Rectal smooth muscle tissue (tissue), 1 donor: ENCODE data around the gene PATL2.
"Not testable (repeated sequence)": the region's sequence is repeated elsewhere in the genome, so short reads cannot be mapped to it uniquely, and the experiment has no call there.

Source experiments
- H3K27ac ChIP-seq: one replicate; pipeline ENCODE4 v1.7.0; 2013; ENCODE audit warnings: low read depth, low read length, inconsistent platforms
- H3K27me3 ChIP-seq: one replicate; pipeline ENCODE4 v1.7.0; 2013; ENCODE audit warnings: low read length; ENCODE audit not compliant: control insufficient read depth, insufficient read depth
- H3K36me3 ChIP-seq: one replicate; pipeline ENCODE4 v1.7.0; 2013; ENCODE audit warnings: low read length; ENCODE audit not compliant: control insufficient read depth, insufficient read depth
- H3K4me1 ChIP-seq: one replicate; pipeline ENCODE4 v1.7.0; 2013; ENCODE audit warnings: low read length; ENCODE audit not compliant: control insufficient read depth, insufficient read depth
- H3K4me3 ChIP-seq: one replicate; pipeline ENCODE4 v1.7.0; 2013; ENCODE audit warnings: low read length
- H3K9ac ChIP-seq: one replicate; pipeline ENCODE4 v1.7.0; 2013; ENCODE audit warnings: low read length

The PATL2 gene

DNA sequence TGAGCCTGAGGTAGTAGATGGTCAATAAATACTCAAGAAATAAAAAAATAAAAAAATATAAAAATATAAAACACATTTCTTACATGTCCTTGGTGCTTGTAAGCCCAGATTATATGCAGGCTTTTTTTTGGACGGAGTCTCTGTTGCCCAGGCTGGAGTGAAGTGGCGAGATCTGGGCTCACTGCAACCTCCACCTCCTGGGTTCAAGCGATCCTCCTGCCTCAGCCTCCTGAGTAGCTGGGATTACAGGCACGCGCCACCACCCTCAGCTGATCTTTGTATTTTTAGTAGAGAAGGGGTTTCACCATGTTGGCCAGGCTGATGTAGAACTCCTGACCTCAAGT, 17.1 kb upstream of the PATL2 start:
- peaks cover 10% of the 10 kb centered on the region for H3K4me1 ChIP-seq
- peak overlapping the region; percentile 92 for H3K4me3 ChIP-seq
- H3K27ac ChIP-seq = peak overlapping the region; percentile 95
- H3K27me3 ChIP-seq, H3K36me3 ChIP-seq: not testable (repeated sequence)
- peak overlapping the region; percentile 35 for H3K9ac ChIP-seq

DNA sequence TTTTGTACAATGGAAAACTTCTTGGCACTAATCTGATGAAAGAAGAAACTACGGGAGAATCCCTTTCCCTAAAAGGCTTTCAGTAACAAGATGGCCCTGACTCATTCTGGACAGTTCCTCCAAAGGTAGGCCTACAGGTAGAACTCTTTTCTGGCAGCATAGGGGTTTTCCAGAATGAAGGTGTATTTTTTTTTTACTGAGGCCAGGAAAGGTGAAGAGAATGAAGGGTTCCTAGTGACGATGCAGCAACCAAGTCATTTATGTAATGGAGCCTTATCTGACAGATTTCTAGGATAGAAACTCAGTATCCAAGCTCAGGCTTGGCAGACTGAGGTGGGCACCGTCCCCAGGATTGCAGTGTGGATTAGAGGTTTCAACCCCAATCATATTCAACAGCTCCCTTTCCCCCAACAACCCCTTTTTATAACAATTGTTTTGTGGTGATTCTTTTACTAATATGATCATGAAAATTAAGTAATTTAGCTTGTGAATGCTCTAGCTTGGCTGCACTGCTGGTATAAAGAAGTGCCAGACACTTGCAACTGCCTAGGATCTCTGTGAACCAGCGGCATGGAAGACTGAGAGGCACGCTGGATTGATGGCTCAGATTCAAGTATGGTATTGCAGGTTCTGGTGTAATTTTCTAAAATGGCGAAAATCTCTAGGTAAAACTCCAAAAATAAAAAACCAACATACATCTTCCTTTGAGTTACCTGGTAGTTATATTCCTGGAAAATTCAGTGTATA, 16.5 kb upstream of the PATL2 start:
- no peak overlapping the region for H3K9ac ChIP-seq
- H3K4me1 ChIP-seq = peaks cover 10% of the 10 kb centered on the region
- H3K36me3 ChIP-seq = no peaks in the 10 kb centered on the region
- no peak overlapping the region for H3K4me3 ChIP-seq
- peak overlapping the region; percentile 95 for H3K27ac ChIP-seq
- no peaks in the 10 kb centered on the region for H3K27me3 ChIP-seq

DNA sequence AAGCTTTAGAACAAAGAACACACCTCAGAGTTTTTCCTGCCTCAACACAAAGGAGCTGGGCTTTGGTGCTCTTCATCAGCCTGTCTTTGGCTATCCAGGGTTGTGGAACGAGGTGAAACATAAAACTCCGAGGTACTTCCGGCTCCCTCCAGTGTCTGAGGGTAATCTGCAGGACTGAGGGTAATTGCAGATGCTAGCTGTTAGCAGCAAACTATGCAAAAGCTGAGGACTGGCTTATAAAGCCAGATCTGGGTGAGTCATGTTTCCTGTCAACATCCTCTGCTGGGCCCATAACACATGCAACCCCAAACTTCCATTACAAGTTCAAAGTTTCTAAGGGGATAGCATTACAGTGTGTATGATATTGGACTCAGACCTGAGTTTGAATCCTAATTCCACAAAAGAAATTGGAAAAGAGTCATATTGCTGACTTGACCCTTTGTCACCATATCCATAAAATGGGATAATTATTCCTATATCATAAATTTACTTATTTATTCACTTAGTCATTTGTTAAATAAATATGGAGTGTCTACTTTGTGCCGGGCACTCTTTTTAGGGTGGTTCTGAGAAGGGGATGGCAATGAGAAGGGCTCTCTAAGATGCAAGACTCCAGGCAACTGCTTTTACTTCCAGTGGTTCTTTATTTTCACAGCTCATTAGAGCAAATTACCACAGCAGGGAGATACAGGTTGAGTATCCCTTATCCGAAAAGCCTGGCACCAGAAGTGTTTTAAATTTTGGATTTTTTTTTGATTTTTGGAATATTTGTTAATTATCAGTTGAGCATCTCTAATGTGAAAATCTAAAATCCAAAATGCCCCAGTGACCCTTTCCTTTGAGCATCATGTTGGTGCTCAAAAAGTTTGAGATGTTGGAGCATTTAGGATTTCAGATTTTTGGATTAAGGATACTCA, 15.7 kb upstream of the PATL2 start:
- Histone ChIP-seq H3K27me3 (no peaks in the 10 kb centered on the region), H3K27ac (peak overlapping the region; percentile 50), H3K4me1 (peaks cover 10% of the 10 kb centered on the region), H3K9ac (no peak overlapping the region), H3K36me3 (no peaks in the 10 kb centered on the region), H3K4me3 (peak overlapping the region; percentile 35)

DNA sequence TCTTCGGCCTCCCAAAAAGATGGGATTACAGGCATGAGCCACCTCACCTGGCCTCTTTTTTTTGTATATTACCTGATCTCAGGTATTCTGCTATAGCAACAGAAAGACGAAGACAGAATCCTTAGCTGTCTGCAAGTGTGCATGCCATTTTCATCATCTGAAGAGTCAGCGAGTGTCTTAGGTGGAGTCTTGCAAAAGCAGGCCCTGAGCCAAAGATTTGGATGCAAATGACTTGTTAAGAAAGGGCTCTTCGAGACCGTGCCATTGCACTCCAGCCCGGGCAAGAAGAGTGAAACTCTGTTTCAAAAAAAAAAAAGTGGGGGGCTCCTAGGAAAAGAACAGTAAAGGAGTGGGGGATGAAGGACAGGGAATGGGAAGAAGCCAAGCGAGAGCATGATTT, 15.0 kb upstream of the PATL2 start:
- H3K4me3 ChIP-seq = peak overlapping the region; percentile 35
- H3K27me3 ChIP-seq = no peaks in the 10 kb centered on the region
- H3K27ac ChIP-seq = peak overlapping the region; percentile 50
- H3K9ac ChIP-seq = no peak overlapping the region
- no peaks in the 10 kb centered on the region for H3K36me3 ChIP-seq
- H3K4me1 ChIP-seq = peaks cover 10% of the 10 kb centered on the region

DNA sequence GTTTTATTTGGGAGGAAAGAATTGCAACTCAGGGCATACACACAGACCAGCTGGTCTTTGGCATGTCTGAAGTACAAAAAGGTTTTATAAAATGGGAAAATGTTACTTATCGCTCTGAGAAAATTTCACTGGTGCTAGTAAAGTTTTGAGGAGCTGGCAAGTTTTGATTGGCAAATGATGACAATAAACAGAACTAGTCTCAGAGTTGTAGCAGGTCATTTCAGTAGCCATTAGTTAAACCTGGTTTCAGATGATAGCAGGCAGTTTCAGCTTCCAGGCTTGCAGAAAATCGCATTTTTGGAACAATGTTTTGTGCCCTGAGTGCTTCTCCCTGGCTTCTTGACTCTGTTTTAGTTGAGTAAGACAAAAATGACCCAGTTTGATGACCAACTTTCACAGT, 10.9 kb upstream of the PATL2 start:
- H3K27me3 ChIP-seq = no peaks in the 10 kb centered on the region
- no peak overlapping the region for H3K27ac ChIP-seq
- peaks cover 12% of the 10 kb centered on the region for H3K36me3 ChIP-seq
- no peak overlapping the region for H3K9ac ChIP-seq
- peaks cover 3% of the 10 kb centered on the region for H3K4me1 ChIP-seq
- no peak overlapping the region for H3K4me3 ChIP-seq

DNA sequence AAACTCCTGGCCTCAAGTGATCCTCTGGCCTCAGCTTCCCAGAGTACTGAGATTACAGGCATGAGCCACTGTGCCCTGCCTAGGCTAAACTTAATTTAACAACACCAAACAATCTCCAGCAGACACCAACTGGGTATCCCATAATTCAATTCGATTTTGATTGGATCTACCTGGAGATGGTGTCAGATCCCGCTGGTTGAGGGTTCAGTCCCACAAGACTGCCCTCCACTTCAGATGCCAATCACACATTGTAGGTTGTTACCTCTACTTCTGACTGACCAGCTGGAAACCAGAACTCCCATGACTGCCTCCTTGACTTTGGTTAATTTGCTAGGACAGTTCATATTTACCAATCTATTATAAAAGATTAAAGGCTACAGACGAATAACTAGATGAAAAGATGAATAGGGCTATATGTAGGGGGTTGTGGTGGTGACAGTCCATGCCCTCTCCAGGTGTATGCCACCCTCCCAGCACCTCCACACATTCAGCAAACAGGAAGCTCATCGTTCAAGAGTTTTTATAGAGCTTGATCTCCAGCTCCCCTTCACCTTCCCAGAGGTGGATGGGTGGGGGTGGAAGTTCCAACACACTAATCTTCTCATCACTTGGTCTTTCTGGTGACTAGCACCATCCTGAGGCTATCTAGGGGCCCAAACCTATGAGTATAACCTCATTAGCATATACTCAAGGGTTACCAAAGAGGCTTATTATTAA, 9.5 kb upstream of the PATL2 start:
- no peak overlapping the region for H3K27ac ChIP-seq
- H3K27me3 ChIP-seq = no peaks in the 10 kb centered on the region
- no peak overlapping the region for H3K4me3 ChIP-seq
- H3K36me3 ChIP-seq = peaks cover 24% of the 10 kb centered on the region
- no peak overlapping the region for H3K9ac ChIP-seq
- no peaks in the 10 kb centered on the region for H3K4me1 ChIP-seq

DNA sequence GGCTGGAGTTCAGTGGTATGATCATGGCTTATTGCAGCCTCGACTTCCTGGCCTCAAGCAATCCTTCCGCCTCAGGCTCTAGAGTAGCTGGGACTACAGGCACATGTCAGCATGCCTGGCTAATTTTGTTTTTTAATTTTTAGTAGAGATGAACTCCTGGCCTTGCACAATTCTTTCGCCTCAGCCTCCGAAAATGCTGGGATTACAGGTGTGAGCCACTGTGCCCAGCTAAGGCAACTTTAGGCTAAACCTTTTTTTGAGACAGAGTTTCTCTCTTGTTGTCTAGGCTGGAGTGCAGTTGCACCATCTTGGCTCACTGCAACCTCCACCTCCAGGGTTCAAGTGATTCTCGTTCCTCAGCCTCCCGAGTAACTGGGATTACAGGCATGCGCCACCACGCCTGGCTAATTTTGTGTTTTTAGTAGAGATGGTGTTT, 8.9 kb upstream of the PATL2 start:
- not testable (repeated sequence) for H3K4me1 ChIP-seq, H3K27ac ChIP-seq, H3K4me3 ChIP-seq, H3K27me3 ChIP-seq, H3K9ac ChIP-seq
- peaks cover 29% of the 10 kb centered on the region for H3K36me3 ChIP-seq

DNA sequence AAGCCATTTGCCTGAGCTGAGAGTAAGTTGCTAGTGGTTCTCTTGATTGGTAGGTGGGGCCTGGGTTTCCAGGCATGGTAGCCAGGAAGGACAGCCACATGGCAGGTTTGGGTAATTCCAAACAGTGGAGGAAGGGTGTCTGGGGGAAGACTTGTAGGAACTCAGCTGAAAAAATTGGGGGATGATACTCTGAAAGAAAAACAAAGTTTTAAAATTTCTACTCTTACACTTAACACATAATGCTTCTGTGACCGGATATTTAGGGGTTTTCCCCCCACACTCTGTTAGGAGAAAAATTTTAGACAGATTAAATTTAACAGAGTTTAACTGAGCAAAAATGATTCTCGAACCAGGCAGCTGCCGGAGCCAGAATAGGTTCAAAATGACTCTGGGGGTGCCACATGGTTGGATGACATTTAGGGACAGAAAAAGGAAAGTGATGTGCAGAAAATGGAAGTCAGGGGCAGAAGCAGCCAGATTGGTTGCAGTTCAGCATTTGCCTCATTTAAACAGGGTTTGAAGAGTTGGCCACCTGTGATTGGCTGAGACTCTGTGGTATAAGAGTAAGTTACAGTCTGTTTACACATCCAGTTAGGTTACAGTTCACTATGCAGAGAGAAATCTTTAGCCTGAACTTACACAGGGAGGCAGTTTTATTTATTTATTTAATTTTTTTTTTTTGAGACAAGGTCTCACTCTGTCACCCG, 8.3 kb upstream of the PATL2 start:
- Histone ChIP-seq H3K27ac (no peak overlapping the region), H3K27me3 (no peaks in the 10 kb centered on the region), H3K36me3 (peaks cover 31% of the 10 kb centered on the region), H3K4me1 (no peaks in the 10 kb centered on the region), H3K9ac (no peak overlapping the region), H3K4me3 (no peak overlapping the region)

DNA sequence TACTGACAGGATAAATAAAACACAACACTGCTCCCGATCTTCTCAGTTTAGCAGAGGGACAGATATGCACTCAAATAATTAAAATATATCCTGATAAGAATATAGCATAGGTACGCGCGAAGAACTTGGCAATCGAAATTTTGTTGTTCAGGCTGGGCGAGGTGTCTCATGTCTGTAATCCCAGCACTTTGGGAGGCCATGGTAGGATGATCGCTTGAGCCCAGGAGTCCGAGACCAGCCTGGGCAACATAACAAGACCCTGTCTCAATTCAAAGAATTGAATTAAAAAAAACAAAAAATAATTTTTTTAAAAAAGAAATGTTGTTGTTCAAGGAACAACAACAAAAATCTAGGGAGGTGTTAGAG, 7.8 kb upstream of the PATL2 start:
- Histone ChIP-seq H3K27ac (no peak overlapping the region), H3K27me3 (no peaks in the 10 kb centered on the region), H3K4me1 (no peaks in the 10 kb centered on the region), H3K36me3 (peaks cover 31% of the 10 kb centered on the region), H3K9ac (no peak overlapping the region), H3K4me3 (no peak overlapping the region)

DNA sequence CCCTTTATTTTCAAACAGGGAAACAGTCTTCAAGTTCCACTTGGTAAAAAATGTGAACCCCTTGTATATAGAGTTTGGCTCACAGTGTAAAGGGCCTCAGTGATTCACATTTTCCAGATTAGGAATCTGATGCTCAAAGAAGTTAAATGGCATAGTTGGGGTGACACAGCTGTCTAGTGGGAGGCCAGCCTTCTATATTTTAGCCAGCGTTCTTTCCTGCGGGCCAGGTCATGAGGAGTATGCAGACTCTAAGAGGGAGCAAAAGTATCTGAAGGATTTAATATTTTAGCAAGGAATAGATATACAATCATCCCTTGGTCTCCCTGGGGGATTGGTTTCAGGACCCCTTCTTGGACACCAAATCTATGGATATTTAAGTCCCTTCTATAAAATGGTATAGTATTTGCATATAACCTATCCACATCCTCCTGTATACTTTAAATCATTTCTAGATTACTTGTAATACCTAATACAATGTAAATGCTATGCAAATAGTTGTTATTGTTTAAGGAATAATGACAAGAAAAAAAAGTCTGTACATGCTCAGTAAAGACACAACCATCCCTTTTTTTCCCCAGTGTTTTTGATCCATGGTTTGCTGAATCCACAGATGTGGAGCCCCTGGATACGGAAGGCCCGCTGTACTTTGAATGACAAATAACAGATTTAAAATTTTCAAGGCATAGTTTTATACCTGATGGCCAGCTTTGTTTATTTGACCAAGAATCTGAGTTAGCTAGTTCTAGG, 7.2 kb upstream of the PATL2 start:
- peaks cover 31% of the 10 kb centered on the region for H3K36me3 ChIP-seq
- no peaks in the 10 kb centered on the region for H3K27me3 ChIP-seq
- H3K9ac ChIP-seq = no peak overlapping the region
- no peak overlapping the region for H3K27ac ChIP-seq
- H3K4me1 ChIP-seq = peaks cover 3% of the 10 kb centered on the region
- H3K4me3 ChIP-seq = no peak overlapping the region

DNA sequence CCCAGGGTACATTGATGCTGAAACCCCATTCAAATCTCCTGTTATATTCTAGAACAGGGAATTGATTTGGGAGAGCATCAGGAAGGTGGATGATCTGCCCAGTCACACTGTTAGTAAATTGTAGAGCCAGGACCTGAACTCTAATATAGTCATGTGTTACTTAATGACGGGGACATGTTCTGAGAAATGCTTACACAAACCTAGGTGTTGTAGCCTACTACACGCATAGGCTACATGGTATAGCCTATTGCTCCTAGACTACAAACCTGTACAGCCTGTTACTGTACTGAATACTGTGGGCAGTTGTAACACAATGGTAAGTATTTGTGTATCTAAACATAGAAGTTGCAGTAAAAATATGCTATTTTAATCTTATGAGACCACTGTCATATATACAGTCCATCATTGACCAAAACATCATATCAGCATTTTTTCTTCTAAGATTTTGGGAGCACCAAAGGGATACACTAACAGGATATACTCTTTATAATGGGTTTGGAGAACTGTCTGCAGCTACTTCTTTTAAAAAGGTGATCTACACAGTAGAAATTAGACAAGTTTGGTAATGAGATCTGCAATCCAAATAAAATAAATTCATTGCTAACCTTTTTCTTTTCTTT, 6.0 kb upstream of the PATL2 start:
- H3K9ac ChIP-seq = no peak overlapping the region
- H3K4me3 ChIP-seq = no peak overlapping the region
- H3K4me1 ChIP-seq = peaks cover 4% of the 10 kb centered on the region
- peaks cover 31% of the 10 kb centered on the region for H3K36me3 ChIP-seq
- H3K27me3 ChIP-seq = no peaks in the 10 kb centered on the region
- H3K27ac ChIP-seq = no peak overlapping the region
